ENCODE measurements around the gene CDC42EP3.

DNA sequence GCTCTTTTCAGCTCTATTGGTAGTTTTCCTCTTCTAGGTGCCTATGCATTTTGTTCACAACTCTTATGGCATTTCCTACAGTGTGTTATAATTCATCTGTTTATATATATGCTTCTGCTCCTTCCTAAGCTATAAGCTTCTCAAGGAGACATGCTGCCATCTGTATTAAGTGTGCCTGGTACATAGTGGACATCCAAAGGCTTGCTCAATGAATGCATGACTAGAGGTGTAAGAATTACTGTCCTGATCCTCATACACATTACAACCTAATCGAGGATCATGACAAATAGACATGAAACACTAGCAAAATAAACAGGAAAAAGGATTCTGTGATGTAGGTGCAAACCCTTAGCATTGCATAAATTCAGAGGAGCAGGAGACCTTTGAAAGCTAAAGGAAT lies 50.2 kb downstream of the CDC42EP3 start:
- TF ChIP-seq POLR2A (IDR thresholded peaks at IDR 0.05) (no peak), EP300 (IDR thresholded peaks at IDR 0.05) (no peak), POLR2AphosphoS5 (IDR thresholded peaks at IDR 0.05) (no peak)
- TF ChIP-seq, protein P1, sequence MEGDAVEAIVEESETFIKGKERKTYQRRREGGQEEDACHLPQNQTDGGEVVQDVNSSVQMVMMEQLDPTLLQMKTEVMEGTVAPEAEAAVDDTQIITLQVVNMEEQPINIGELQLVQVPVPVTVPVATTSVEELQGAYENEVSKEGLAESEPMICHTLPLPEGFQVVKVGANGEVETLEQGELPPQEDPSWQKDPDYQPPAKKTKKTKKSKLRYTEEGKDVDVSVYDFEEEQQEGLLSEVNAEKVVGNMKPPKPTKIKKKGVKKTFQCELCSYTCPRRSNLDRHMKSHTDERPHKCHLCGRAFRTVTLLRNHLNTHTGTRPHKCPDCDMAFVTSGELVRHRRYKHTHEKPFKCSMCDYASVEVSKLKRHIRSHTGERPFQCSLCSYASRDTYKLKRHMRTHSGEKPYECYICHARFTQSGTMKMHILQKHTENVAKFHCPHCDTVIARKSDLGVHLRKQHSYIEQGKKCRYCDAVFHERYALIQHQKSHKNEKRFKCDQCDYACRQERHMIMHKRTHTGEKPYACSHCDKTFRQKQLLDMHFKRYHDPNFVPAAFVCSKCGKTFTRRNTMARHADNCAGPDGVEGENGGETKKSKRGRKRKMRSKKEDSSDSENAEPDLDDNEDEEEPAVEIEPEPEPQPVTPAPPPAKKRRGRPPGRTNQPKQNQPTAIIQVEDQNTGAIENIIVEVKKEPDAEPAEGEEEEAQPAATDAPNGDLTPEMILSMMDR (IDR thresholded peaks at IDR 0.05), result no peak
